ENCODE measurements around the gene SYS1. TPM values are rescaled to one million over a fixed set of nuclear protein-coding genes. Genes with fewer than 3 reads are reported as not detected.

Gene SYS1
- total RNA-seq, 1 donor from 2014 or later = 24.4 TPM

DNA sequence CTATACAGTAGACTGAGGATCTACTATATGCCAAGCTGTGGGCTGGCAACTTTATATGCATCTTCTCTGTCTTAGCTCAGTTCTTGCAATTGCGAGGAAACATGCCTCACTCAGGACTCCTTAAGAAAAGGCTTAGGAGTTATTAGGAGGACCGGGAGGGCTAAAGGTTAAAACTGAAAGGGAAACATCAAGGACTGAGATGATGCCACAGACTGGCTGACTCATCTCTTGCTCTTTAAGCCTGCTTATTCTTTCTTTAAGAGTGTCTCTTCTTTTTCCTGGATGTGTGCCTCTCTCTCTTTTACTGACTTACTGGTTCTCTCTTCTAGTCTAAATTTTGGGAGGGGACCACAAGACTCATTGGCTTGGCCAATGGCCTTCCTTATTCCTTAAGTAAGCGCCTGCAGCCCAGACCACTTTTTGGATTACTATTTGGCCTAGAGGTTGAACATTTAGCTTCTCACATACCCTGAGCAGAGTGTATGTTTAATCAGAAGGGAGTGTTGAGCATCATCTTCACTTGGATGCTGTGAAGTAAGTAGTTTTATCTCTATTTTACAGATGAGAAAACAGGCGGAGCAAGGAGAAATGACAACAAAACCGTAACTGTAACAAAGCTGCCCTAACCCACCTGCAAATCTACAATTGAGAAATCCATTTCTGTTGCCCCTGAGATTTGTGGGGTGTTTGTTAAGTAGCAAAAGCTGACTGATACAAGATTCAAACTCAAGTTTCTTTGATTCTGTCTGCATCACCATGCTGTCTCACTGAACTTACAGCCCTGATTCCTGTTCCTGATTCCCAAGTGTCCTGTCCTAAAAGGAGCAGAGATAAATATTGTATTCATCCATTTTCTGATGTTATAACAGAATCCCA is 7.5 kb upstream of the SYS1 start:
- peak overlapping the region; percentile 96 for H3K27ac Mint-ChIP-seq
- no peaks in the 10 kb centered on the region for H3K27me3 Mint-ChIP-seq
- intact Hi-C loops (cut with micrococcal nuclease) = loop anchor here (2.0 to 5.0 kb wide), 4 partner anchors 37 to 437 kb away; partner anchors contain the start of genes DNTTIP1 and WFDC3
- H3K4me3 Mint-ChIP-seq = peak overlapping the region; percentile 82
- H3K36me3 Mint-ChIP-seq (ENCODE audit: low read depth) = no peaks in the 10 kb centered on the region
- peaks cover 57% of the 10 kb centered on the region for H3K4me1 Mint-ChIP-seq
- H3K9me3 Mint-ChIP-seq = no peaks in the 10 kb centered on the region
- peak; percentile 76 for DNase-seq

DNA sequence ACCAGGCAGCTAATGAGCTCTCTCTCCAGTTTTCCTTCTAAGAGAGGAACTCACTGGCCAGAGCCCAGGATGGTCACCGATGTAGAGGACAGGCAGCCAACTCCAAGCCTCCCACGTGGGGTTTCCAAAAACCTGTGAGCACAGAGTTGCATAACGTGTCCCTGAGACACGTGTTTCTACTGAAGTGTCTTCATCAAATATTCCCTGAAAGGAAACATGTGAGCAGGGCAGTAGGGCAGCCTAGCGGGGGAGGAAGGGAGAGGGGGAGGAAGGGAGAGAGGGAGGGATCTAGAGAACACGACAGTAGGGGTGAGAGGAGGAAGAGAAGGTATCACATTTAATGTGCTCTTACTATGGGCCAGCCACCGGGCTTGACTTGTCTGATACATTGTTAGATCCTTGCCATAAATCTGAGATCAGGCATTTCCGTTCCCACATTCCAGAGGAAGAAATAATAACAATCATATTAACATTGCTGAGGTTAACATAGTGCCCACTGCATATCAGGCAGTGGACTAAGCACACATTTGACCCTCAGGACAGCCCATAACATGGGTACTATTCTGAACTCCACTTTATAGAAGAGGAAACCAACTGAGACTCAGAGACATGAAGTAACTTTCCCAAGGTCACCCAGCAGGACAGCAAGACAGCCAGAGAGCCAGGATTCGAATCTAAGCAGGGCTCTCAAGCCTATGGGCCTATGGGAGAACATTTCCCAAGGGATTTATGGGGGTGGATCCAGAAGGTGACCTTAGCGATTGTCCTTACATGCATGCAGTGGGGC is 4.5 kb upstream of the SYS1 start:
- Mint-ChIP-seq H3K36me3 (ENCODE audit: low read depth) (peaks cover 6% of the 10 kb centered on the region), H3K27me3 (no peaks in the 10 kb centered on the region), H3K4me1 (peaks cover 60% of the 10 kb centered on the region), H3K4me3 (no peak overlapping the region), H3K27ac (peak overlapping the region; percentile 58), H3K9me3 (no peaks in the 10 kb centered on the region)
- intact Hi-C loops (cut with micrococcal nuclease) = loop anchor here (5.0 kb wide), 1 partner anchor 434 kb away; the partner anchor contains the start of genes DNTTIP1 and WFDC3
- DNase-seq = no peak

DNA sequence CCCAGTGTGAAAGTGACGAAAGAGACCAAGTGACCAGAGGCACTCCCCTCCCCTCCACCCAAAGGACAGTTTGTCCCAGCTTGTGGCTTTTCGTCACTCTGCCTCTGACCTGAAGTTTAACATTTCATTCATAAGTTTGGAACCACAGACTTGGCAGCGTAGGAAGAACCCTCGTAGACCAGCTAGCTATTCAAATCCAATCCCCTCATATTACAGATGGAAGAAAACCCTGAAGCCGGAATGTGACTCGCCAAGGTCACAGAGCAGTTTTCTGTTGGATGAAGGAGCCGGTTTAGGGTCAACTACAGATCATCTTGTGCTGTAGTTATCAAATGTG is 3.9 kb upstream of the SYS1 start:
- peaks cover 6% of the 10 kb centered on the region for H3K36me3 Mint-ChIP-seq (ENCODE audit: low read depth)
- no peaks in the 10 kb centered on the region for H3K9me3 Mint-ChIP-seq
- peaks cover 59% of the 10 kb centered on the region for H3K4me1 Mint-ChIP-seq
- no peak overlapping the region for H3K4me3 Mint-ChIP-seq
- H3K27me3 Mint-ChIP-seq = no peaks in the 10 kb centered on the region
- no peak overlapping the region for H3K27ac Mint-ChIP-seq
- intact Hi-C loops (cut with micrococcal nuclease) = loop anchor here (5.0 kb wide), 1 partner anchor 433 kb away; the partner anchor contains the start of genes DNTTIP1 and WFDC3
- no peak for DNase-seq

DNA sequence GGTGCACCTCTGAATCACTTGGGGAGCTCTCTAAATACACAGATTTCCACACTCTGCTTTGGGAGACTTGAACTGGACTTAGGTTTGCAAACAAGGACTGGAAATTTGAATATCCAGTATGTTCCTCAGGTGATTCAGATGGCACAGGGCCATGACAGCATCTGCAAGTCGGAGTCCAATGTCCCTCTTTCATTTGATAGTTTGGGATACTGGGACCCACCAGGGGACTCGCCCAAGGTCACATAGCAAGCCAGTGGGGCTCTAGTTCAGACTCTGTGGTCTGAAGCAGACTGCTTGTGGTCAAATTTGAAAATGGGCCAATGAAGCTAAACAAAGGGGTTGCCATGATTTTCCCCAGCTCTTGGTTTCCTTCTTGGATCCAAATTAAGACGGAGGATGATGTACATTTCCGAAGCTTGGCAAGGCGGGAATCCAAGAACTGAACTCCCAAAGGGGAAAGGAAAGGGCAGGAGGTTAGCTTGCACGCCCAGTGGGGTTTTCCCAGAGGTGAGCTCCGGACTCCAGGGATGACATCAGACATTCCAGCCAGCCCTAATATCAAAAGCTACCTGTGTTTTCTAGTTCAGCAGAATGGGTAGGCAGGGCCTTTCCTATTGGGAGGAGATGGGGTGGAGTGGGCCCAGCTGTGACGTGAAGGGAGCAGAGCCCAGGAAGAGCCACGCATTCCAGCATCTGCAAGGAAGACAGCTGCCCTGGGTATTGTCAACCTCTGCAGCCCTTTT is 3.4 kb upstream of the SYS1 start:
- no peak for DNase-seq

DNA sequence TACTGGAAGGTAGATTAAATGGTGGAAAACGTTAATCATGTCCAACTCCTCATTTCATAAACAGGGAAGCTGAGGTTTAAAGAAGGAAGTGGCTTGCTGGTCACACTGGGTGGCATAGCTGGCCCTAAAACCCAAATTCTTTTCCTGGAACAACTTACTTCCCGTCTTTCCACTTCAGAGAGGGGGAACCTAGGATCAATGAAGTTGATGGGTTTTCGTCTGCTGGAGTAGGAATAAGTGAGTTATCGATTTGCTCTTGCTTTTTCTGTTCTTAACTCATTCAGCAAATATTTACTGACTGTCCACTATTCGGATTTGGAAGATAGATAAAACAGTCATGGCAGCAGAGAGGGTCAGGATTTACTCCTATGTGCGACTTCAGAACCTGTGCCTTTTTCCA is 1.2 kb upstream of the SYS1 start:
- Mint-ChIP-seq H3K27me3 (no peaks in the 10 kb centered on the region), H3K4me1 (peaks cover 45% of the 10 kb centered on the region), H3K9me3 (no peaks in the 10 kb centered on the region), H3K36me3 (ENCODE audit: low read depth) (peaks cover 18% of the 10 kb centered on the region), H3K4me3 (no peak overlapping the region), H3K27ac (no peak overlapping the region)
- DNase-seq = no peak
- intact Hi-C loops (cut with micrococcal nuclease) = loop anchor here (5.0 kb wide), 1 partner anchor 411 kb away; no protein-coding TSS in a partner anchor

More for the DNA sequence above, 3.4 kb upstream of the SYS1 start:
- Mint-ChIP-seq H3K36me3 (ENCODE audit: low read depth) (peaks cover 6% of the 10 kb centered on the region), H3K27ac (no peak overlapping the region), H3K4me1 (peaks cover 55% of the 10 kb centered on the region), H3K4me3 (no peak overlapping the region), H3K9me3 (no peaks in the 10 kb centered on the region), H3K27me3 (no peaks in the 10 kb centered on the region)
- intact Hi-C loops (cut with micrococcal nuclease) = loop anchor here (5.0 kb wide), 2 partner anchors 413 to 433 kb away; partner anchors contain the start of genes DNTTIP1 and WFDC3

DNA sequence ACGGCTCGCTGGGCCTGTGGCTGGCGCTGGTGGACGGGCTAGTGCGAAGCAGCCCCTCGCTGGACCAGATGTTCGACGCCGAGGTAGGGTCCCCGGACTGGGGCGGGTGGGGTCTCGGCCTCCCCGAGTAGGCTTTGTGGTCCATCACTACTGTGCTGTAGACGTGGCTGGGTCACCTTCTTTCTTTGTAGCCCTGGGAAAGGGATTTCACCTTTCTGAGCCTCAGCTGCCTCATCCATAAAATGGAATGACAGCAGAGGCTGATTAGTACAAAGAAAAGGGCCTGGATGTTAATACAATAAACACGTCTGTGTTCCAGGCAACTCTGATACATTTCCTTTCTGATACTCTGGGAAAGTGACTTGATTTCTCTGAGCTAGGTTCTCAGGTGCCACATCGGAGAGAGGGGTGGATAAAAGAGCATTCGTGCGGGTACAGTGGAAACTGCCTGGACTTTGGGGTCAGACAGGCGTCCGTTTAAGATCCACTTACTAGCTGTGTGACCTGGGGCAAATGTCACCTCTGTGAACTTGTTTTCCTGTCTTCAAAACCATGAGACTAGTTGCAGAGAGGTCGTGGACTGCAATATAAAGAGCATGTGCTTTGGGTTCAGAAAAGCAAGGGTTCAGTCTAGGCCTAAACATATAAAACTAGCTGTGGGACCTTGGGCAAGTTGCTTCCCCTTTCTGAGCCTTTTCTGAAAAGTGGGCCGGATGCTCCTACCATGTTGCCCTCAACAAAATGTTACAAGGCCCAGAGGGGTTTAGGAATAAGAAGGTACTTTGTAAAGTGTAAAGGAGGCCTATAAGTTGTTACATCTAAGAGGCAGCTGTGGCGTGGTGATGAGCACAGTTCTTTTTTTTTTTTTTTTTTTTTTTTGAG is 896 bp downstream of the SYS1 start:
- Mint-ChIP-seq H3K27ac (peak overlapping the region; percentile 100), H3K36me3 (ENCODE audit: low read depth) (peaks cover 34% of the 10 kb centered on the region), H3K4me3 (peak overlapping the region; percentile 100), H3K9me3 (no peaks in the 10 kb centered on the region), H3K4me1 (peaks cover 41% of the 10 kb centered on the region), H3K27me3 (no peaks in the 10 kb centered on the region)
- DNase-seq = peak; percentile 56
- intact Hi-C loops (cut with micrococcal nuclease) = loop anchor here (1.0 to 5.0 kb wide), 5 partner anchors 9 to 408 kb away; partner anchors contain the start of genes PIGT and SDC4

DNA sequence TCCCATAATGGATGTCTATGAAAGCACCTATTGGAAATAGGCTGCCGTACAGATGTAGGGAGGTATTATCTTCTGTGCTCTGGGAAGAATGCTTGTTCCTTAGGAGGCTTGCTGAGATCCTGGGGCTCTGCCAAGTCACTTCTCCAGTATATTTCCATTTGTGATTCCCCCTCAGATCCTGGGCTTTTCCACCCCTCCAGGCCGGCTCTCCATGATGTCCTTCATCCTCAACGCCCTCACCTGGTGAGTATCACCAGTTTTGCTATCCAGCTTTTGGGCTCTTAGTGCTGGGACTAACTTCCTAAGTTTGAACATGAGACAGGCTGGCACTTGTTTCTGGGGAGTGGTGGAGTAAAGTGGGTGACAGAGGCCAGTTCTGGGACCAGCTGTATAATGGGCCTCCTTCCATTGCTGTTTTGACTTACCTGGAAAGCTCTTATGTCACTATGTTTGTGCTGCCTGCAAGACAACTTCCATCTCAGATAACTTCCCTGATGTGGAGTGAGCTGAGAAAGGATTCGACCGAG is 2.6 kb downstream of the SYS1 start:
- DNase-seq = no peak
- Mint-ChIP-seq H3K27ac (no peak overlapping the region), H3K9me3 (no peaks in the 10 kb centered on the region), H3K36me3 (ENCODE audit: low read depth) (peaks cover 38% of the 10 kb centered on the region), H3K27me3 (no peaks in the 10 kb centered on the region), H3K4me3 (peak overlapping the region; percentile 17), H3K4me1 (peaks cover 35% of the 10 kb centered on the region)
- intact Hi-C loops (cut with micrococcal nuclease) = no loop called here

DNA sequence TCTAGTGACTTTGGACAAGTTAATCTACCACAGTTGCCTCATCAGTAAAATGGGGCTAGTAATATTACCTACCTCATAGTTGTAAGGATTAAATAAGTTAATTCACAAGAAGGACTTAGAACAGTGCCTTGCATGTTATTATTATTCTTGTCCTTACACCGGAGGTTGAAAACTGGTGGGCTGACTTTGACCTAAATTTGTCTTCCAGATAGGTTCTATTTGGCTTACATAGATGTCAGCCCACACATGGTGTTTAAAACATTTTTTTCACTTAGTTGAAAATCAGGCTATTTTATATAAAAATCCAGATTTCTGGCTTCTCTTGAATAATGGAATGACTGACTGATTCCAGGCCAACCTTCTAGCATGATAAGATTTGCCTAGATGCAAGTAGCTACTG is 3.2 kb downstream of the SYS1 start:
- H3K4me1 Mint-ChIP-seq = peaks cover 36% of the 10 kb centered on the region
- intact Hi-C loops (cut with micrococcal nuclease) = no loop called here
- H3K27ac Mint-ChIP-seq = no peak overlapping the region
- no peak overlapping the region for H3K4me3 Mint-ChIP-seq
- H3K36me3 Mint-ChIP-seq (ENCODE audit: low read depth) = peaks cover 40% of the 10 kb centered on the region
- DNase-seq = no peak
- no peaks in the 10 kb centered on the region for H3K27me3 Mint-ChIP-seq
- no peaks in the 10 kb centered on the region for H3K9me3 Mint-ChIP-seq

DNA sequence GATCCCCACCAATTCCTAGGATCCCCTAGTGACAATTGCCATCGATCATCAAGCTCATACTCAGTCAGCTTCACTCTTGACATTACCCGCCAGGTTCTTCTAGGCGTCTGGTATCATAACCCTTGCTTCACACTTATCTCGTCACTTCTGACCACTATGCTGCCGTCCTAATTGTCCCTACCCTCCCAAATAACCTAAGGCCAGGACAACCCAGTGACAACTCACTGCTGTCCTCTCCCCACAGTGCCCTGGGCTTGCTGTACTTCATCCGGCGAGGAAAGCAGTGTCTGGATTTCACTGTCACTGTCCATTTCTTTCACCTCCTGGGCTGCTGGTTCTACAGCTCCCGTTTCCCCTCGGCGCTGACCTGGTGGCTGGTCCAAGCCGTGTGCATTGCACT is 3.7 kb downstream of the SYS1 start:
- Mint-ChIP-seq H3K27me3 (no peaks in the 10 kb centered on the region), H3K36me3 (ENCODE audit: low read depth) (peaks cover 40% of the 10 kb centered on the region), H3K4me3 (no peak overlapping the region), H3K4me1 (peaks cover 36% of the 10 kb centered on the region), H3K27ac (no peak overlapping the region), H3K9me3 (no peaks in the 10 kb centered on the region)
- intact Hi-C loops (cut with micrococcal nuclease) = no loop called here
- peak; percentile 51 for DNase-seq

DNA sequence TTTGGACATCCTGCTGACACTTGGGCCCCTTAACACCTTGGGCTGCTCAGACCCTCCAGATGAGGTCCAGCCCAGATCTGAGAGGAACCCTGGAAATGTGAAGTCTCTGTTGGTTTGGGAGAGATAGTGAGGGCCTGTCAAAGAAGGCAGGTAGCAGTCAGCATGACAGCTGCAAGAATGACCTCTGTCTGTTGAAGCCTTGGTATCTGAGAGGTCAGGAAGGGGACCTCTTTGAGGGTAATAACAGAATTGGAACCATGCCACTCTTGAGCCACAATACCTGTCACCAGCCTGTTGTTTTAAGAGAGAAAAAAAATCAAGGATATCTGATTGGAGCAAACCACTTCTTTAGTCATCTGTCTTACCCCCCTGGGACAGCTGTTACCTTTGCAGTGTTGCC is 4.2 kb downstream of the SYS1 start:
- H3K4me3 Mint-ChIP-seq = no peak overlapping the region
- peak; percentile 54 for DNase-seq
- H3K4me1 Mint-ChIP-seq = peaks cover 36% of the 10 kb centered on the region
- H3K27me3 Mint-ChIP-seq = no peaks in the 10 kb centered on the region
- no peaks in the 10 kb centered on the region for H3K9me3 Mint-ChIP-seq
- H3K36me3 Mint-ChIP-seq (ENCODE audit: low read depth) = peaks cover 40% of the 10 kb centered on the region
- intact Hi-C loops (cut with micrococcal nuclease) = no loop called here
- H3K27ac Mint-ChIP-seq = no peak overlapping the region

DNA sequence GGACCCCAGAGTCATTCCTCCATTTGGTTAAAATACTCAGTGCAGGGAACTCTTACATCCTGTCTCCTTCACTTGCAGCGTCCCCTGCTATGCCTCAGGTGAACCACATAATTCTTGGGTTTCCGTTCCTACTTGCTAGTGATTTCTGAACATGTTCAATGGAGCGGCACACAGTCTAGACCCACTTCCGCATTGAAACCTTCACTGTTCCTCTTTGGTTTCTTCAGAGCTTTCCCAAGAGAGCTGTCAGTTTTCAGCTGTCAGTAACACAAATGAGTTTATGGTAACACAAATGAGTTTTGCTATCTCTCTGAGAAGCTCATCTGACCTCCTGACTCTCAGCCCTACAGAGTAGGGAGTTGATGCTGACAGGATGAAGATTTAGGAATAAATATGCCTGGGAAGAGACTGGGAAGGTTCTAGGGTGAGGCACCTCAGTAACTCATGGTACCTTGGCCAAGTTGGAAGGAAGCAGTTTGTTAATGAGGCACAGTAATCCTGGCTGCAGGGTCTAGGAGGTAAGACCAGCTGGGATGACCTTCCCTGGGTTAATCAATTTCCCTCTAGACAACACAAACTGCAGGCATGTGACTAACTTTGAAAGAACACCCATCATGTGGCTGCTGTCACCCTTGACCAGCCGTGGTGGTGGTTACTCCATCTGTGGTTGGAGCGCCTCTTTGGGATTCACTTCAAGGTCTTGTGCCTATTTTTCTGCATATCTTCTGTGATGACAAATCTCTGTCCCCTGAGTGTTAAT is 5.4 kb downstream of the SYS1 start:
- peaks cover 38% of the 10 kb centered on the region for H3K4me1 Mint-ChIP-seq
- H3K9me3 Mint-ChIP-seq = no peaks in the 10 kb centered on the region
- peak overlapping the region; percentile 38 for H3K27ac Mint-ChIP-seq
- peak; percentile 79 for DNase-seq
- peaks cover 35% of the 10 kb centered on the region for H3K36me3 Mint-ChIP-seq (ENCODE audit: low read depth)
- no peaks in the 10 kb centered on the region for H3K27me3 Mint-ChIP-seq
- intact Hi-C loops (cut with micrococcal nuclease) = no loop called here
- H3K4me3 Mint-ChIP-seq = peak overlapping the region; percentile 73

DNA sequence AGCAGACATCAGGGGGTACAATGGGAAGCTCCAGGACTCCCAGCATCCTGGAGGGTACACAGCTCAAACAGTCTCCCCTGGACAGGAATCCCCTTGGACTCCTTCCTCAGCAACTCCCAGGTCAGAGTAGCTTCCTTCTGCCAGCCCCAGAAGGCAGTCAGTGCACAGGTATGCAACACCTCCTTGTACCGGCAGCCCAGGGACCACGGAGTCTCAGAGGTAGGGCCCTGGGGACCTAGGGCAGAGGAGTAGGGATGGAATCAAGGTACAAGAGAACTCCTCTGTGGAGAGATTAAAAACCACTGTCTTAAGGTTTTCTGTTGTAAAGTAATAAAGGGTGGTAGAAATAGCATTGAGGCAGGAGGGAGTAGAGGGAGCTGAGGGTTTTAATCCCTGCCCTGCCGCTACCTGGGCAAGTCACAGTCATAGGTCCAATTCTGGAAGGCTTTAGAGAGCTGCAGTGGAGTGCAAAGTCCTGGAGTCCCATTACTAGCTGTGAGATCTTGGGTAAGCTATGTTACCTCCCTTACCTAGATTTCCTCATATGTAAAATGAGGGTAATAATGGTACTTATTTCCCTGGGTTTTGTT is 7.7 kb downstream of the SYS1 start:
- Mint-ChIP-seq H3K4me3 (no peak overlapping the region), H3K27ac (no peak overlapping the region), H3K9me3 (no peaks in the 10 kb centered on the region), H3K4me1 (peaks cover 38% of the 10 kb centered on the region), H3K36me3 (ENCODE audit: low read depth) (peaks cover 29% of the 10 kb centered on the region), H3K27me3 (no peaks in the 10 kb centered on the region)
- DNase-seq = no peak
- intact Hi-C loops (cut with micrococcal nuclease) = no loop called here

Data from activated CD4-positive, alpha-beta T cell treated with anti-CD3 and anti-CD28 coated beads, Interleukin-2, amount 10 ng/mL, durations not matched to agents 24 days and 14 days (primary cell).